Stimulated activated CD4-positive, alpha-beta T cell treated with anti-CD3 and anti-CD28 coated beads, Interleukin-15, amount 100 ng/mL, for 1 hour (primary cell): ENCODE data around the gene PLCE1.
"Not testable (repeated sequence)": the region's sequence is repeated elsewhere in the genome, so short reads cannot be mapped to it uniquely, and the experiment has no call there.

ENCODE experiments used
- DNase-seq, 2 donors: peaks; one replicate each; pipeline ENCODE4 v3.0.0-alpha.2; 2020; ENCODE audit warnings: low read depth in 1 of 2, low spot score in 1 of 2

The PLCE1 gene

GRCh38 chr10:93993782-93994437 lies at the start of gene PLCE1:
PLCE1 (plus strand) TSS chr10:93993931; CDS start chr10:94031047, 37,116 bp downstream.
- DNase-seq: no peak

DNA sequence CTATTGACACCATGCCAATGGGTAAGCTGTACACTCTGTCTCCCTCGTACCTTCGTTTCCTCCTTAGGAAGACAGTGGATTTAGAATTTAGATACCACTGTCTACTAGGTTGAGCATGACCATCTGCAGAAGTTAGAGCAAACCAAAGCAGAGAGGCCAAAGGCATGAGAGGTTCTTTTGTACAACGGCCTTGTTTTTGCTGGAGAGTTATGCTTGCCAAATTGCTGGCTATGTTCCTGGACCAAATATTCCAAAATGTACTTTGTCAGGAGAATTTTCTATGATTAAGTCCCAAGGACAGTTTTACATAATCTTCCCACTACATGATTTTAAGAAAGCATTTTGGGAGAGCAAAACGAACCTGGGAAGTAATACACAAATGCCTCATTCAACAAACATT lies 47.9 kb upstream of the PLCE1 start:
- no peak for DNase-seq

GRCh38 chr10:93947055-93947454 lies 46.7 kb upstream of the PLCE1 start:
- no peak for DNase-seq

DNA sequence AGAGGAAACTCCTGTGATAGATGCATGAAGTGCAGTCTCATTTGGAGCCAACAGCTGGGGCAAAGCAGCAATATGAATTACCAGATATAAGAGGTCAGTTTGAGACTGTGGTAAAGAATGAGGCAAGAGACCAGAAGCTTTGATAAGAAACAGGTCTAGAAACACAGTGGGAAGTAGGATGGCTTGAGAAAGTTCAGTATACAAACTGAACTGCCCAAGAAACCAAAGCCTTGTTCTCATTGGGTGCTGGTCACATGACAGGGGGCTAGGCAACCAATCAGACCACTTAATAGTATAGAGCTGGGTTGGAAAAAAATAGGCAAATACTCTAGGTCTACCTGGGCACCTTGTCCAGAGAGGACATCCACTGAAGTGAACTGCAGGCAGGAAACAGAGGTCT lies 46.2 kb upstream of the PLCE1 start:
- no peak for DNase-seq

- DNase-seq: no peak
These were observed 41.8 kb upstream of the PLCE1 start for GRCh38 chr10:93951905-93952304.

DNA sequence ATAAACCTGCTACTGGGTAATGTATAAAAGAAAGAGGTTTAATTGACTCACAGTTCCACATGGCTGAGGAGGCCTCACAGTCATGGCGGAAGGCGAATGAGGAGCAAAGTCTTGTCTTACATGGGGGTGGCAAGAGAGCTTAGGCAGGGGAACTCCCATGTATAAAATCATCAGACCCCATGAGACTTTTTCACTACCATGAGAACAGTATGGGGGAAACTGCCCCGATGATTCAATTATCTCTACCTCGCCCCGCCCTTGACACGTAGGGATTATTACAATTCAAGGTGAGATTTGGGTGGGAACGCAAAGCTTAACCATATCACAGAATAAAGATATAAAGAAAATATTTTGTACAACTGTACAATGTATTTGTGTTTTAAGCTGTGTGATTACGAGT lies 39.4 kb upstream of the PLCE1 start:
- no peak for DNase-seq

DNA sequence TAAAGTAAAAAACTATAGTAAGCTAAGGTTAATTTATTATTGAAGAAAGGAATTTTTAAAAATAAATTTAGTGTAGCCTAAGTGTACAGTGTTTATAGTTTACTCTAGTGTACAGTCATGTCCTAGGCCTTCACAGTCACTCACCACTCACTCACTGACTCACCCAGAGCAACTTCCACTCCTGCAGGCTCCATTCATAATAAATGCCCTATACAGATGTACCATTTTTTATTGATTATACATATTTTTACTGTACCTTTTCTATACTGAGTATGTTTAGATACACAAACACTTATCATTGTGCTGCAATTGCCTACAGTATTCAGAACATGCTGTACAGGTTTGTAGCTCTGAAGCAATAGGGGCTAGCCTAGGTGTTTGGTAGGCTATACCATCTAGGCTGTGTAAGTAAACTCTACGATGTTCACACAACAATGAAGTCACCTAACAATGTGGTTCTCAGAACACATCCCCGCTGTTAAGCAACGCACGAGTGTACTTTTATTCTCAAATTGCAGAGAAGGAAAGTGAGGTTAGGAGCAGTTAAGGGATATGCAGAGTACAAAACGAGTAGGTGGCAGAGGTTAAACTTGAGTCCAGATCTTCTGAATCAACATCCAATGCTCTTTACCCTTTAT lies 38.9 kb upstream of the PLCE1 start:
- DNase-seq: no peak

DNA sequence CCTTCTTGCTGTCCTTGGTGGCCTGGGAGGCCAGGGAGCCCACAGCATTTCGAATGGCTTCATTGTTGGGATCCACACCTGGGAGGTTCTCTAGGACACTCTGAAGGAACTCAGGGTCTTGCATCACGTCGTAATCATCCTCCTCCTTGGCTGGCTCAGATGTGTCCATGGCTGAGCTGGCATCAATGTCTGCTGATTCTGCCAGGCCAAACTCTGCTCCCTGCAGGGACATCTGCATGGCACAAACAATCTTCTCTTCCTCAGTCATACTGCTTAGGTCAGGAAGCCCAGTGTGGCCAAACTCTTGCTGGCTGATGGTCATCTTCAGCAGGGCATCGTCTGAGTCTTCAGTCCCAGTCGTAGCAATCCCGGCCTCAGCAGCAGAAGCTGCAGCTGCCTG lies 34.9 kb upstream of the PLCE1 start:
- no peak for DNase-seq

- DNase-seq: not testable (repeated sequence)
These were observed 32.7 kb upstream of the PLCE1 start for GRCh38 chr10:93960988-93961387.

DNA sequence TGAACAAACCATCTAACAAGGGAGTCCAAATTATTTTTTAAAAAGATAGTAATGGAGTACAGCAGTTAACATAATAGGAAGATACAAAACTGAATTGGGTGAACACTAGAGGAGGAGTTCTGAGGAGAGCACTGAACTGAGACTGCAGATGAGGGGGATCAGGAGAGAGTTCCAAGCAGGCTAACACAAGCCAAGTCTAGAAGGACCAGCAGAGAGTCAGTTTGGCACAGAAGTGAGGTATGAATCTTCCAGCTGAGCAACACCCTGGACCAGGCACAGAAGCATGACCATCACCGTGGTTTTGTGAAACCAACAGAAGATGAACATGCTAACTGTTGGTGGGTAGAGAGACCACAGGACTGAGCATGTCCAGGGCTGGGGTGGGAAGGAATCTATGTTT lies 30.8 kb upstream of the PLCE1 start:
- no peak for DNase-seq

DNA sequence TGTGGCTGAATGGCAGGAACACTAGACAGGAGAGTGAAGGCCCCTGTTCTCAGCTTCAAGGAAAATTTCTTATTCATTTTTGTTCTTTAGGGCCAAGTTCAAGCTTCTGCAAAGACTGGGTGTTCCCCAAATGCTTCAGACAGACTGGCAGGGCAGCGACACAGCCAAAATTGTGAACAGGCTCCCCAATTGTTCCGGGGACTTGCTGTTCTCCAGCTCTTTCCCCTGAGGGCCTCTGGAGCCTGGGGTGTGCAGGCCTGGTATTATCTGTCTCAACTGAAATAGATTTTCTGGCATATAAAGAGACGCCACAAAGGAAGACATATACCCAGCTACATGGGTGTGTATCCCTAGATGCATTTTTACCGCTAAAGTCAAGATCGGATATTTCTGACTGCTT lies 30.3 kb upstream of the PLCE1 start:
- no peak for DNase-seq

DNA sequence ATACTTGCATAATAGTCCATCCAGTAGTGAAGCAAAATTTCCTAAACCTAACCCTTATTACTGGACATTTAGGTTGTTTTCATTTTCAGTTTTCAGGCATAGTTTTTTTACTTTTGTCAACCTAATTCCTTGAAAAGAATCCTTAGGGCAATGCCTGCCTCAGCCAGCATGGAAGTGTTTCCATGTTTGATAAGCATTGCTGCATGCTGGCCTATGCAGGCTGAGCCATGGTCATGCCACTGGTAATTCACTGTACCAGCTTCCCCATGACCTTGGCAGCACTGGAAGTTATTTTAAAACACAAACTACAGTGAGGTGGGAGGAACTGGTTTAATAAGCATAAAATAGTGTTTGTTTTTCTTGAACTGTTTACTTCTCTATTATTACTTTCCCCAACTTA lies 27.8 kb upstream of the PLCE1 start:
- DNase-seq: no peak

GRCh38 chr10:93967756-93968155 lies 26.0 kb upstream of the PLCE1 start:
- no peak for DNase-seq

GRCh38 chr10:93968540-93968945 lies 25.2 kb upstream of the PLCE1 start:
- no peak for DNase-seq

DNA sequence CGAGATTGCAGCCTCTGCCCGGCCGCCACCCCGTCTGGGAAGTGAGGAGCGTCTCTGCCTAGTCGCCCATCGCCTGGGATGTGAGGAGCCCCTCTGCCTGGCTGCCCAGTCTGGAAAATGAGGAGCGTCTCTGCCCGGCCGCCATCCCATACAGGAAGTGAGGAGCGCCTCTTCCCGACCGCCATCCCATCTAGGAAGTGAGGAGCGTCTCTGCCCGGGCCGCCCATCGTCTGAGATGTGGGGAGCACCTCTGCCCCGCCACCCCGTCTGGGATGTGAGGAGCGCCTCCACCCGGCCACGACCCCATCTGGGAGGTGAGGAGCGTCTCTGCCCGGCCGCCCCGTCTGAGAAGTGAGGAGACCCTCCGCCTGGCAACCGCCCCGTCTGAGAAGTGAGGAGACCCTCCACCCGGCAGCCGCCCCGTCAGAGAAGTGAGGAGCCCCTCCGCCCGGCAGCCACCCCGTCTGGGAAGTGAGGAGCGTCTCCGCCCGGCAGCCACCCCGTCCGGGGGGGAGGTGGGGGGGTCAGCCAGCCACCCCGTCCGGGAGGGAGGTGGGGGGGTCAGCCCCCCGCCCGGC lies 23.2 kb upstream of the PLCE1 start:
- not testable (repeated sequence) for DNase-seq

- no peak for DNase-seq
These were observed 19.8 kb upstream of the PLCE1 start for GRCh38 chr10:93973748-93974445.

GRCh38 chr10:93977442-93977841 lies 16.3 kb upstream of the PLCE1 start:
- DNase-seq: no peak

- no peak for DNase-seq
These were observed 13.2 kb upstream of the PLCE1 start for GRCh38 chr10:93980486-93980885.

- no peak for DNase-seq
These were observed 2.6 kb upstream of the PLCE1 start for GRCh38 chr10:93991114-93991513.

- no peak for DNase-seq
These were observed 2.0 kb upstream of the PLCE1 start for GRCh38 chr10:93991596-93992284.

DNA sequence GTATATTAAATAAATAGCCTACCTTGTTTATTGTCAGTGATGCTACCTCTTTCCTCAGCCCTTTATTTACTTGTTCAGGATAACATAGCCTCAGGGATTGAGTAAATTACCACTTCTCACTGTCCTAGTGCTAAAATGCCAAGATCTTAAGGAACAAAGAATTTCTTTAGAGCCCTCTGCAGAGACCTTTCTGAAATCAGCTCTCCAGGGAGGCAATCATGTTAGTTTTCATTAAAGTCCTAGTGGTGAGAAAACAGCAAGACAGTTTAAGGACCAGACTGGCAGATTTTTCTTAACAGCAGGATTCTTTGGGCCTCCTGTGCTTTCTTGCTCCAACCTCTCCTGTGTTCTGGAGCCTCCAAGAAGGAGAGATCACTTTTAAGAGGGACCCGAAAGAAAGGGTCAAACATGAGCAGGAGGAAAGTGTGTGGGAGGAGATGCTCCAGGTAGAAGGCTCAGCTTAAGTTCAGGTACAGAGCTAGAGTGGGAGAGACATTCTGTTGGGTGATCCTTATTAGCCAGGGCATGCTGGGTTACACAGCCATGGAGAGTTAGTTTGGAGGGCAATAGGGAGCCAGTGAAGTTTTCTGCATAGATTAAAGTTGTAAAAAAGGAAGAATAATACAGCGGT lies 1.2 kb upstream of the PLCE1 start:
- DNase-seq: no peak
